Measurements from ENCODE around the gene ACOT13. TPM values are rescaled to one million over a fixed set of nuclear protein-coding genes. Genes with fewer than 3 reads are reported as not detected.

The ACOT13 gene
- total RNA-seq, 1 experiment from 2014 or later = 33.5 TPM

- TF ChIP-seq SIN3A (IDR thresholded peaks at IDR 0.05; ENCODE audit: low read depth) = peak; percentile 50; the same call in 1 of the 2 replicates
- TF ChIP-seq CTCF (IDR thresholded peaks at IDR 0.05 in 2 of 3, conservative IDR thresholded peaks at IDR 0.05 in 1 of 3; ENCODE audit: borderline replicate concordance in 1 of 3, insufficient read depth in 1 of 3, low read depth in 2 of 3, low read length in 2 of 3) = peak in 2 of 3 experiments; percentile 45 to 58; a peak in 4 of 6 replicates
- no peak for TF ChIP-seq EZH2phosphoT487 (IDR thresholded peaks at IDR 0.05; ENCODE audit: borderline replicate concordance)
These were observed at the start of gene ACOT13, which contains the start of gene TDP2 (continued) for GRCh38 chr6:24666641-24667377.

DNA sequence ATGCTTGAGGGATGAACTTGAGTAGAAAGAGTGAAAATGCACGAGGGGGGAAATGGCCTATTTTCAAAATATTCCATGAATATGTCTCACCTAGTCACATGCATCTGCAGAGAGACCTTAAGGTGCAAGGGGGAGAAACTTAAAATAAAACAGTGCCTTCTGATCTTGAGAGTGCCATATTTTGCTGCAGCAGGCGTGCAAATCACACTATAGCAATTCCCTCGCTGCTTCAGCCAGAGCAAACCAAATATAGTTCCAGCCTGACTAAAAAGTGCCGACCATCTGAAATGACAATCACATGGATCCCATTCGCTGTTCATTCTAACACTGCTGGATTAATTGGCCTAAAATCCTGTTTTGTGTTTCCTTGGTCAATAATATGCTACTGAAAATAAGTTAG, 47.2 kb upstream of the ACOT13 start:
- CTCF ChIA-PET = no interaction called here

More for the DNA sequence above, 47.2 kb upstream of the ACOT13 start:
- TF ChIP-seq TCF7L2 (IDR thresholded peaks at IDR 0.05; ENCODE audit: borderline replicate concordance, extremely low read depth, insufficient read depth, insufficient read length) (no peak), RAD21 (IDR thresholded peaks at IDR 0.05; ENCODE audit: low read depth) (no peak), REST (IDR thresholded peaks at IDR 0.05; ENCODE audit: low read depth) (no peak), EZH2 (IDR thresholded peaks at IDR 0.05) (no peak), POLR2A (IDR thresholded peaks at IDR 0.05; ENCODE audit: borderline replicate concordance, extremely low read depth, insufficient read depth, insufficient read length) (no peak), CBX3 (IDR thresholded peaks at IDR 0.05; ENCODE audit: low read depth) (no peak), CEBPB (IDR thresholded peaks at IDR 0.05; ENCODE audit: low read depth) (no peak), ELF1 (IDR thresholded peaks at IDR 0.05; ENCODE audit: borderline replicate concordance, low read depth) (no peak), EZH2phosphoT487 (IDR thresholded peaks at IDR 0.05; ENCODE audit: borderline replicate concordance) (no peak), JUND (IDR thresholded peaks at IDR 0.05) (no peak), SRF (IDR thresholded peaks at IDR 0.05; ENCODE audit: low read depth) (no peak), FOSL1 (IDR thresholded peaks at IDR 0.05; ENCODE audit: low read depth) (no peak)
- no peak overlapping the region for H3K27ac ChIP-seq (ENCODE audit: low read depth, low read length)
- H3K4me2 ChIP-seq (ENCODE audit: low read length) = no peak overlapping the region
- no peak for DNase-seq (ENCODE audit: low read depth, low spot score)
- no peaks in the 10 kb centered on the region for H3K4me1 ChIP-seq (ENCODE audit: control insufficient read depth in 1 of 2, insufficient read depth in 2 of 2, low read length in 2 of 2)
- no peaks in the 10 kb centered on the region for H3K36me3 ChIP-seq (ENCODE audit: control insufficient read depth in 1 of 2, insufficient read depth in 2 of 2, low read length in 2 of 2)
- intact Hi-C loops (cut with micrococcal nuclease) = no loop called here
- POLR2A ChIA-PET = no interaction called here
- no peak for ATAC-seq
- H4K20me1 ChIP-seq (ENCODE audit: insufficient read depth) = no peaks in the 10 kb centered on the region
- H2AFZ ChIP-seq (ENCODE audit: low read depth, low read length, poor library complexity, severe bottlenecking) = no peak overlapping the region
- no peaks in the 10 kb centered on the region for H3K79me2 ChIP-seq (ENCODE audit: insufficient read depth, low read length)
- RAD21 ChIA-PET (ENCODE audit: low non-redundant PET in 1 of 2, low total read pairs in 2 of 2, uncharacterized antibody in 2 of 2, unreplicated experiment in 2 of 2) = no interaction called here
- no TSS peak for BruUV-seq (replicated peaks)
- H3K9me3 ChIP-seq (ENCODE audit: control insufficient read depth in 1 of 2, insufficient read depth in 1 of 2, low read depth in 1 of 2, low read length in 2 of 2) = no peaks in the 10 kb centered on the region
- no peak overlapping the region for H3K4me3 ChIP-seq (replicated peaks in 1 of 2; ENCODE audit: low read depth in 1 of 2, low read length in 2 of 2)
- no peak overlapping the region for H3K9ac ChIP-seq (ENCODE audit: low read length)
- H3K9me2 ChIP-seq (ENCODE audit: insufficient read depth) = no peaks in the 10 kb centered on the region
- H3K27me3 ChIP-seq (ENCODE audit: insufficient read depth, low read length) = no peaks in the 10 kb centered on the region
